ENCODE measurements around the gene PADI3. TPM values are rescaled to one million over a fixed set of nuclear protein-coding genes. Genes with fewer than 3 reads are reported as not detected.

PADI3 gene
- total and polyA plus RNA-seq, 7 donors = 0.51 TPM; not detected in 6

DNA sequence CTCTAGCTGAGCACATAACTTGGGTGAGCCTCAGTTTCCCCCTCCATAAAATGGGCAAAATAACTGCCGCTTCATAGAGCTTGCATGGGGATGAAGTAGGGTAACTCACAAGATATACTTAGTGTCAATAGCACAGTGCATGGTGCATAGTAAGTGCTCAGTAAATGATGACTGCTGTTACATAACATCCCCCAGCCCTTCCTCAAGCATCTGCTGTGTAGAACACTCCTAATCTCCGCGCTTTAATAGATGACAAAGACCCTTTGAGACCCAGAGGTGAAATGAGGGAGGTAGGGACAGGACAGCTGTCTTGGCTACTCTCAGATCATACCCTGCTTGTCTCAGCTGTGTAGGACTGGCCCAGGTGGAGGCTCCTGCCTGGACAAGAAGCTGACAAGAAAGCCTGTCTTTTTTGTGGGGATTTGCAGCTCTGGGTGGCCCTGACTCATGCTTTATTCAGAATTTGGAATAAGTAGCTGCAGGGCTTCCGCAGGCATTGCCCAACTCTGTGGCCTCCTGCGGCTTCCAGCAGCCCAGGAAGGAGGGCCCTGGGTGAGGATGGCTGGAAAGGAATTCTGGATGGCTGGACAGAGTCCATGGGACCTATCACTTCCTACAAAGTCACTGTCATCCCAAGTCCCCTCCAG, 38.4 kb downstream of the PADI3 start:
- 92% methylated on average over 5 of the region's 5 CpGs for WGBS, 2 donors
- DNase-seq = no peak
- H3K9me3 ChIP-seq = no peaks in the 10 kb centered on the region
- no peaks in the 10 kb centered on the region for H3K4me1 ChIP-seq
- intact Hi-C loops (cut with DNase I) = no loop called here
- no peaks in the 10 kb centered on the region for H3K36me3 ChIP-seq
- no peak overlapping the region for H3K4me3 ChIP-seq
- TF ChIP-seq EP300 (IDR thresholded peaks at IDR 0.05) (no peak), POLR2A (IDR thresholded peaks at IDR 0.05) (no peak), POLR2AphosphoS5 (IDR thresholded peaks at IDR 0.05) (no peak), CTCF (IDR thresholded peaks at IDR 0.05) (no peak)
- peaks cover 0 to 15% (median 4%) of the 10 kb centered on the region in 3 donors for H3K27me3 ChIP-seq
- no peak overlapping the region for H3K27ac ChIP-seq

DNA sequence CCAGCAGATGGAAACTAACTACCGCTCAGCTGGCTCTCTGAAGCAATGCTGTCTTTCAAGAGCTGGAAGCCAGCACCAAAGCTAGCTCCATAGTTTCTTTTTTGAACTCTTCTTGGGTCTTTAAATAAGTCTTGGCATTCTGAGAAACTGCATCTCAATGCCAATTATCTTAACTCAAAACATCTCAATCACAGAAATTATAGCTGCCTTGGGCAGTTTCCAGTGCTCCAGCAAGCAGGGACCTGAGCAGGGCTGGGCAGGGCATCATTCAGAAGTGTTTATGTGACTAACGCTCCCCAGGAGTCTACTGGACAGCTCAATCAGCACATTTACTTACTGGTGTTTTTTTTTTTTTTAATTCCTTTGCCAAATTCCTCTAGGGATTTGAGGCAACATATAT, 40.8 kb downstream of the PADI3 start:
- Histone ChIP-seq H3K36me3 (no peaks in the 10 kb centered on the region), H3K27ac (no peak overlapping the region), H3K4me3 (no peak overlapping the region), H3K27me3 (peaks cover 0 to 27% (median 4%) of the 10 kb centered on the region in 3 donors), H3K4me1 (no peaks in the 10 kb centered on the region), H3K9me3 (no peaks in the 10 kb centered on the region)
- no peak for TF ChIP-seq POLR2A (IDR thresholded peaks at IDR 0.05)
- no peak for TF ChIP-seq POLR2AphosphoS5 (IDR thresholded peaks at IDR 0.05)
- TF ChIP-seq EP300 (IDR thresholded peaks at IDR 0.05) = no peak
- no peak for TF ChIP-seq CTCF (IDR thresholded peaks at IDR 0.05)
- DNase-seq = no peak
- intact Hi-C loops (cut with DNase I) = no loop called here
- WGBS, 2 donors = 30 to 65% methylated on average over 2 of the region's 2 CpGs

- WGBS, 2 donors = 90 to 98% methylated on average over 3 of the region's 3 CpGs
- TF ChIP-seq EP300 (IDR thresholded peaks at IDR 0.05) (no peak), CTCF (IDR thresholded peaks at IDR 0.05) (no peak), POLR2A (IDR thresholded peaks at IDR 0.05) (no peak), POLR2AphosphoS5 (IDR thresholded peaks at IDR 0.05) (no peak)
- no peaks in the 10 kb centered on the region for H3K36me3 ChIP-seq
- H3K4me3 ChIP-seq = no peak overlapping the region
- no peak for DNase-seq
- no peaks in the 10 kb centered on the region for H3K9me3 ChIP-seq
- H3K27ac ChIP-seq = no peak overlapping the region
- peaks cover 0 to 27% (median 4%) of the 10 kb centered on the region in 3 donors for H3K27me3 ChIP-seq
- no peaks in the 10 kb centered on the region for H3K4me1 ChIP-seq
- intact Hi-C loops (cut with DNase I) = no loop called here
Observed at GRCh38 chr1:17290553-17290952, 41.7 kb downstream of the PADI3 start.

DNA sequence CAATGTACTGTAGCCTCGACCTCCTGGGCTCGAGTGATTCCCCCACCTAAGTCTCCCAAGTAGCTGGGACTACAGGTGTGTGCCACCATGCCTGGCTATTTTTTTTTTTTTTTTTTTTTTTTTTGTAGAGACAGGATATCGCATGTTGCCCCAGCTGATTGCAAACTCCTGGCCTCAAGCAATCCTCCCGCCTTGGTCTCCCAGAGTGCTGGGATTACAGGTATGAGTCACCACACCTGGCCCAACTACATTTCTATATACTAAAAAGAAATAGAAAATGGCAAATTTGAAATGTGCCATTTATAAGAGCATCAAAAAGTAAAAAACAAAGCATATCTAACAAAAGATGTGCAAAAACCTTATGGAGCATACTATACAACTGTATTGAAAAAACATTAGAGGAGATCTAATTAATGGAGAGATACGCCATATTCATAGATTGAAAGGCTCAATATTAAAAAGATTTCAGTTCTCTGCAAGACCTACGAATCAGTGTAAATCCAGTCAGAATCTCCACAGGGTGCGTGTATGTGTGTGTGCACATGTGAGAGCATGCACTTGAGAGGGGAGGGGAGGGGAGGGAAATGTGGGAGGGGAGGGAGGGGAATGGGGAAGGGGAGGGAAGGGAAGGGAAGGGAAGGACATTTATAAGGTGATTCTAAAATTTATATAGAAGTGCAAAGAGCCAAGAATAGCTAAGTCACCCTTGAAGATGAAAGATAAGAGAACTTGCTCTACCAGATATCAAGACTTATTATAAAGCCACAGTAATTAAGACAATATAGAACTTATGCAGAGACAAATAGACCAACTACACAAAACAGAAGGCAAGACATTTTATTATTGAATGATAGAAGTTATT, 43.6 kb downstream of the PADI3 start:
- H3K4me1 ChIP-seq = no peaks in the 10 kb centered on the region
- no peak for DNase-seq
- H3K4me3 ChIP-seq = no peak overlapping the region
- peaks cover 0 to 25% (median 4%) of the 10 kb centered on the region in 3 donors for H3K27me3 ChIP-seq
- no peak overlapping the region for H3K27ac ChIP-seq
- H3K36me3 ChIP-seq = no peaks in the 10 kb centered on the region
- TF ChIP-seq CTCF (IDR thresholded peaks at IDR 0.05) (no peak), EP300 (IDR thresholded peaks at IDR 0.05) (no peak), POLR2A (IDR thresholded peaks at IDR 0.05) (no peak), POLR2AphosphoS5 (IDR thresholded peaks at IDR 0.05) (no peak)
- WGBS, 2 donors = 38 to 67% methylated on average over 7 of the region's 7 CpGs
- intact Hi-C loops (cut with DNase I) = no loop called here
- H3K9me3 ChIP-seq = no peaks in the 10 kb centered on the region
